Adrenal gland (tissue), 5 donors: ENCODE results near the gene CCL3.

Experiments
- CTCF ChIP-seq, 6 experiments: fragments of 450-650 bp in 4 of 6; fragments of 200-600 bp in 2 of 6; sonication (generic) in 1 of 6; IDR thresholded peaks; 1 replicate in 5 of 6; 2 replicates in 1 of 6; pipeline versions ENCODE4 v1.5.1 to v1.8.0; 2016 to 2021; ENCODE audit warnings: antibody characterized with exemption in 6 of 6, mild to moderate bottlenecking in 2 of 6, moderate library complexity in 1 of 6
- POLR2A ChIP-seq, 2 donors: fragments of 450-650 bp; IDR thresholded peaks; one replicate each; pipeline ENCODE4 v1.6.1; 2017; ENCODE audit warnings: antibody characterized with exemption in 2 of 2, mild to moderate bottlenecking in 2 of 2, moderate library complexity in 1 of 2
- donor health status: DM: no; HTN: no; CAD: no.

- no peak for TF ChIP-seq CTCF (IDR thresholded peaks at IDR 0.05)
- no peak for TF ChIP-seq POLR2A (IDR thresholded peaks at IDR 0.05)
These were observed 42.5 kb upstream of the CCL3 start for GRCh38 chr17:36132421-36132831.
